Measurements from ENCODE around the gene XIRP2. TPM values are rescaled to one million over a fixed set of nuclear protein-coding genes. Genes with fewer than 3 reads are reported as not detected.

XIRP2 gene
- total RNA-seq, 1 experiment from 2014 or later: not detected

DNA sequence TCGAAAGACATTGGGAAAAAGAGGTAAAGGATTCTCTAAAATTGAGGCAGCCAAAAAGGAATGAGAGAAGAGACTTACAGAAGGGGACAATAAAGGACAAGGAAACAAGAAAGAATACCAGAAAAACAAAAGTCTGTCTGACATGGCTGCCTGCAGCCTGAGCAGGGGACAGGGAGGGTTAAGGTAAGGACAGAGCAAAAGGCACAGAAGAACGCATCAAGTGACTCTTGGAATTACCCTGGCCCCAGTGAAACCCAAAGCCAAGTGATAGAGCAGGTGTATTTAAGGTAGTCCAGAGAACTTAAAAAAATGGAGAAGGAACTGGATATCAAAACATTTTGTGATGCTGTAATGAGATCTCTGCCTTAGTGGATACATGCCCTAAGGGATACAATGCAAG, 47.1 kb upstream of the XIRP2 start (continued):
- no peak for TF ChIP-seq CEBPB (IDR thresholded peaks at IDR 0.05; ENCODE audit: low read depth)
- TF ChIP-seq POLR2A (IDR thresholded peaks at IDR 0.05; ENCODE audit: borderline replicate concordance, extremely low read depth, insufficient read depth, insufficient read length): no peak
- TF ChIP-seq JUND (IDR thresholded peaks at IDR 0.05): no peak
- TF ChIP-seq, protein P1, sequence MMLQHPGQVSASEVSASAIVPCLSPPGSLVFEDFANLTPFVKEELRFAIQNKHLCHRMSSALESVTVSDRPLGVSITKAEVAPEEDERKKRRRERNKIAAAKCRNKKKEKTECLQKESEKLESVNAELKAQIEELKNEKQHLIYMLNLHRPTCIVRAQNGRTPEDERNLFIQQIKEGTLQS (IDR thresholded peaks at IDR 0.05): no peak
- no peak for TF ChIP-seq EZH2 (IDR thresholded peaks at IDR 0.05)

DNA sequence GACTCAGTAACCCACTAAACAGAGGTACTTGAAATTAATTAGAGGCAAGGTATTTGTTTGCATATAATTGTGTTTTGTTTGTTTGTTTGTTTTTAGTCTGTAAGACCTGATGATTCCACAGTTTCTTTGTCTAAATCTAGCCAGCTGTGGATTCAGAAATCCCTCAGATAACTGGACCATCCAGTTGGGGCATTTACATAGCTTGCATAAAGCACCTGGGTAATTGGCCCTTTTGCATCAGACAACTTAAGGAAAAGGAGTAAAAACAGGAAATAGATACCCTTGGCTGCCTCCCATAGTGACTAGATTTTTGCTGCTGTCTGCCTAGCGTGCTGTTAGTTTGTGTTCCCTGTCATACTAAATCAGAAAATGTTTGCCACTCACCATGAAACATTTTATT, 46.6 kb upstream of the XIRP2 start:
- no peaks in the 10 kb centered on the region for H3K79me2 ChIP-seq (ENCODE audit: insufficient read depth, low read length)
- BruUV-seq (replicated peaks): no TSS peak
- no peaks in the 10 kb centered on the region for H3K9me2 ChIP-seq (ENCODE audit: insufficient read depth)
- no peak overlapping the region for H2AFZ ChIP-seq (ENCODE audit: low read depth, low read length, poor library complexity, severe bottlenecking)
- intact Hi-C loops (cut with micrococcal nuclease): no loop called here
- H3K27me3 ChIP-seq (ENCODE audit: insufficient read depth, low read length): no peaks in the 10 kb centered on the region
- H4K20me1 ChIP-seq (ENCODE audit: insufficient read depth): no peaks in the 10 kb centered on the region
- peaks cover 0 to 6% of the 10 kb centered on the region in 2 experiments; a peak in 2 of 4 replicates for H3K9me3 ChIP-seq (ENCODE audit: control insufficient read depth in 1 of 2, insufficient read depth in 1 of 2, low read depth in 1 of 2, low read length in 2 of 2)
- no peak overlapping the region for H3K4me3 ChIP-seq (replicated peaks in 1 of 2; ENCODE audit: low read depth in 1 of 2, low read length in 2 of 2)
- RAD21 ChIA-PET (ENCODE audit: low non-redundant PET in 1 of 2, low total read pairs in 2 of 2, uncharacterized antibody in 2 of 2, unreplicated experiment in 2 of 2): no interaction called here
- H3K36me3 ChIP-seq (ENCODE audit: control insufficient read depth in 1 of 2, insufficient read depth in 2 of 2, low read length in 2 of 2): no peaks in the 10 kb centered on the region
- DNase-seq (ENCODE audit: low read depth, low spot score) (no peak), ATAC-seq (no peak)
- H3K9ac ChIP-seq (ENCODE audit: low read length): no peak overlapping the region
- TF ChIP-seq ZNF274 (IDR thresholded peaks at IDR 0.05; ENCODE audit: low read depth, low read length) (no peak), EGR1 (IDR thresholded peaks at IDR 0.05; ENCODE audit: low read depth) (no peak), EZH2phosphoT487 (IDR thresholded peaks at IDR 0.05; ENCODE audit: borderline replicate concordance) (no peak), RAD21 (IDR thresholded peaks at IDR 0.05; ENCODE audit: low read depth) (no peak), FOSL1 (IDR thresholded peaks at IDR 0.05; ENCODE audit: low read depth) (no peak), CBX3 (IDR thresholded peaks at IDR 0.05; ENCODE audit: low read depth) (no peak)
- TF ChIP-seq, protein P2, sequence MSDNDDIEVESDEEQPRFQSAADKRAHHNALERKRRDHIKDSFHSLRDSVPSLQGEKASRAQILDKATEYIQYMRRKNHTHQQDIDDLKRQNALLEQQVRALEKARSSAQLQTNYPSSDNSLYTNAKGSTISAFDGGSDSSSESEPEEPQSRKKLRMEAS (IDR thresholded peaks at IDR 0.05): no peak
- TF ChIP-seq, protein P1 (IDR thresholded peaks at IDR 0.05): no peak
- H3K27ac ChIP-seq (ENCODE audit: low read depth, low read length): no peak overlapping the region
- no peak overlapping the region for H3K4me2 ChIP-seq (ENCODE audit: low read length)
- no peaks in the 10 kb centered on the region for H3K4me1 ChIP-seq (ENCODE audit: control insufficient read depth in 1 of 2, insufficient read depth in 2 of 2, low read length in 2 of 2)
- CTCF ChIA-PET: no interaction called here
- POLR2A ChIA-PET: no interaction called here
